A673 (cell line): ENCODE results near the gene HEBP1.

ENCODE experiments used
- EZH2 ChIP-seq: fragments of 200-600 bp; sonication (generic); IDR thresholded peaks from 2 replicates; pipeline ENCODE4 v1.6.1; 2017; ENCODE audit warnings: borderline replicate concordance, low read depth, mild to moderate bottlenecking, mixed read lengths, antibody characterized with exemption, low read length; ENCODE audit not compliant: poor library complexity, severe bottlenecking
- TF ChIP-seq, protein P1 (sequence below): fragments of 300-800, 200-600 bp; sonication (generic); conservative IDR thresholded peaks from 2 replicates; pipeline ENCODE4 v1.5.1; 2017; ENCODE audit warnings: low read depth, mild to moderate bottlenecking, antibody characterized with exemption, low read length, moderate library complexity, mixed read lengths

DNA sequence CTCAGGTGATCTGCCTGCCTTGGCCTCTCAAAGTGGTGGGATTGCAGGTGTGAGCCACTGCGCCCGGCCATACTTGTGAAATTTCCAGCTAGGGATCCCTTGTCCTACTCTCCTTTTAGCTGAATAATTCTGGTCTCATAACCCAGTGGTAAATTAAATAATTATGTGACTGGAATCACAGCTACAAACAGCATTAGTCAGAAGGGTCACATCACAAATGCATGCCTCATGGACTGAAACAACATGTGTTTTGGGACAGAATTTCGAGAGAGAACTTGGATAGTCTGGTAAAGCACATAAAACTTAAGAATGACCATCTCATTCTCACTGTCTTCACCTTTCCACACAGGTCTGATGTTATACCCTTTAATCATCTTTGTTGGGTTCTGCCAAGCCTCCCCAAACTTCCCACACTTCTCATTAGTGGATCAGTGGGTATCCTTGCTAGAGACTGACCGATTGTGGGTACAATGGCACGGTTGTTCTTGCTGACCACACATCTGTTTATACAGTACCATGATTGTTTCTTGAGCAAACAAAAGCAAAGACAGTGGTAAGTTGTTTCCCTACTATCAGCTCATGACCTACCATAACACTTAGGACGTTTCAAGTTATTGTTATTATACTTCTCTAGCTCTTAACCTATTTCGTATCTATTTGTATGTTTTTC is 53.2 kb downstream of the HEBP1 start:
- TF ChIP-seq, protein P1, sequence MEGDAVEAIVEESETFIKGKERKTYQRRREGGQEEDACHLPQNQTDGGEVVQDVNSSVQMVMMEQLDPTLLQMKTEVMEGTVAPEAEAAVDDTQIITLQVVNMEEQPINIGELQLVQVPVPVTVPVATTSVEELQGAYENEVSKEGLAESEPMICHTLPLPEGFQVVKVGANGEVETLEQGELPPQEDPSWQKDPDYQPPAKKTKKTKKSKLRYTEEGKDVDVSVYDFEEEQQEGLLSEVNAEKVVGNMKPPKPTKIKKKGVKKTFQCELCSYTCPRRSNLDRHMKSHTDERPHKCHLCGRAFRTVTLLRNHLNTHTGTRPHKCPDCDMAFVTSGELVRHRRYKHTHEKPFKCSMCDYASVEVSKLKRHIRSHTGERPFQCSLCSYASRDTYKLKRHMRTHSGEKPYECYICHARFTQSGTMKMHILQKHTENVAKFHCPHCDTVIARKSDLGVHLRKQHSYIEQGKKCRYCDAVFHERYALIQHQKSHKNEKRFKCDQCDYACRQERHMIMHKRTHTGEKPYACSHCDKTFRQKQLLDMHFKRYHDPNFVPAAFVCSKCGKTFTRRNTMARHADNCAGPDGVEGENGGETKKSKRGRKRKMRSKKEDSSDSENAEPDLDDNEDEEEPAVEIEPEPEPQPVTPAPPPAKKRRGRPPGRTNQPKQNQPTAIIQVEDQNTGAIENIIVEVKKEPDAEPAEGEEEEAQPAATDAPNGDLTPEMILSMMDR = no peak
- TF ChIP-seq EZH2 = no peak
